ENCODE data around the gene ACAD9.

DNA sequence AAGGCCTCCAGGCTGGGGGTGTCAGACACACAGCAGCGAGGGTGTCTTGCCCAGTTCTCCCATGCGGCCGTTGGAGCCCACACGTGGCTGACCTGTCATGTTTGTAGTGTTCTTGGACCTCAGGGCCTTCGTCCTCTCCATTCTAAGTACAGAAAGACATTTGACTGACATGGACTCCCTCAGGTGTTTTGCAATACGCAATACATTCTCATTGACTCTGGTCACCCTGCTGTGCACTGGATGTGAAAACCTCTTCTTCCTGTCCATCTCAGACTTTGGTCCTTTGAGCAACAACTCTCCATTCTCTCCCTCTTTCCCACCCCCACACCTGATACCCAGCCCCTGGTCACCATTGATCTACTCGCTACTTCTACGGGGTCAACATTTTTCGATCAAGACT is 28.9 kb upstream of the ACAD9 start:
- TF ChIP-seq, protein P1, sequence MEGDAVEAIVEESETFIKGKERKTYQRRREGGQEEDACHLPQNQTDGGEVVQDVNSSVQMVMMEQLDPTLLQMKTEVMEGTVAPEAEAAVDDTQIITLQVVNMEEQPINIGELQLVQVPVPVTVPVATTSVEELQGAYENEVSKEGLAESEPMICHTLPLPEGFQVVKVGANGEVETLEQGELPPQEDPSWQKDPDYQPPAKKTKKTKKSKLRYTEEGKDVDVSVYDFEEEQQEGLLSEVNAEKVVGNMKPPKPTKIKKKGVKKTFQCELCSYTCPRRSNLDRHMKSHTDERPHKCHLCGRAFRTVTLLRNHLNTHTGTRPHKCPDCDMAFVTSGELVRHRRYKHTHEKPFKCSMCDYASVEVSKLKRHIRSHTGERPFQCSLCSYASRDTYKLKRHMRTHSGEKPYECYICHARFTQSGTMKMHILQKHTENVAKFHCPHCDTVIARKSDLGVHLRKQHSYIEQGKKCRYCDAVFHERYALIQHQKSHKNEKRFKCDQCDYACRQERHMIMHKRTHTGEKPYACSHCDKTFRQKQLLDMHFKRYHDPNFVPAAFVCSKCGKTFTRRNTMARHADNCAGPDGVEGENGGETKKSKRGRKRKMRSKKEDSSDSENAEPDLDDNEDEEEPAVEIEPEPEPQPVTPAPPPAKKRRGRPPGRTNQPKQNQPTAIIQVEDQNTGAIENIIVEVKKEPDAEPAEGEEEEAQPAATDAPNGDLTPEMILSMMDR (conservative IDR thresholded peaks at IDR 0.05; ENCODE audit: low read length) = no peak
- no peak for TF ChIP-seq EZH2phosphoT487 (IDR thresholded peaks at IDR 0.05; ENCODE audit: borderline replicate concordance, low read depth, low read length)

All from OCI-LY7 (cell line).